ENCODE data around the gene ZNF561.
"Not testable (repeated sequence)": the region's sequence is repeated elsewhere in the genome, so short reads cannot be mapped to it uniquely, and the experiment has no call there.

The ZNF561 gene

GRCh38 chr19:9621156-9622037, at the start of gene ZNF561:
Gene ZNF561, minus strand, starts transcription at chr19:9621232. Its CDS starts 1,776 bp downstream, at chr19:9619456.
- peak; percentile 87 for DNase-seq (ENCODE audit: low spot score)

GRCh38 chr19:9668544-9668943, 47.5 kb upstream of the ZNF561 start:
- DNase-seq (ENCODE audit: low spot score) = no peak

GRCh38 chr19:9667898-9668297, 46.9 kb upstream of the ZNF561 start:
- no peak for DNase-seq (ENCODE audit: low spot score)

GRCh38 chr19:9658769-9659168, 37.7 kb upstream of the ZNF561 start:
- DNase-seq (ENCODE audit: low spot score) = no peak

- DNase-seq (ENCODE audit: low spot score) = not testable (repeated sequence)
Measured at GRCh38 chr19:9653066-9653555, 32.1 kb upstream of the ZNF561 start.

- DNase-seq (ENCODE audit: low spot score) = not testable (repeated sequence)
Measured at GRCh38 chr19:9651464-9651863, 30.4 kb upstream of the ZNF561 start.

- no peak for DNase-seq (ENCODE audit: low spot score)
Measured at GRCh38 chr19:9650345-9650744, 29.3 kb upstream of the ZNF561 start.

GRCh38 chr19:9645472-9645871, 24.4 kb upstream of the ZNF561 start:
- DNase-seq (ENCODE audit: low spot score) = no peak

GRCh38 chr19:9644472-9644871, 23.4 kb upstream of the ZNF561 start:
- no peak for DNase-seq (ENCODE audit: low spot score)

GRCh38 chr19:9641810-9642209, 20.8 kb upstream of the ZNF561 start:
- DNase-seq (ENCODE audit: low spot score) = no peak

- DNase-seq (ENCODE audit: low spot score) = no peak
Measured at GRCh38 chr19:9640956-9641355, 19.9 kb upstream of the ZNF561 start.

GRCh38 chr19:9636018-9636417, 15.0 kb upstream of the ZNF561 start:
- no peak for DNase-seq (ENCODE audit: low spot score)

GRCh38 chr19:9627856-9628255, 6.8 kb upstream of the ZNF561 start:
- DNase-seq (ENCODE audit: low spot score) = no peak

GRCh38 chr19:9622531-9622930, 1.5 kb upstream of the ZNF561 start:
- DNase-seq (ENCODE audit: low spot score) = no peak

GRCh38 chr19:9620842-9621155, 233 bp downstream of the ZNF561 start:
- DNase-seq (ENCODE audit: low spot score) = no peak

- DNase-seq (ENCODE audit: low spot score) = no peak
Measured at GRCh38 chr19:9615844-9616243, 5.2 kb downstream of the ZNF561 start.

GRCh38 chr19:9610484-9611113, 10.4 kb downstream of the ZNF561 start:
- DNase-seq (ENCODE audit: low spot score) = no peak

- DNase-seq (ENCODE audit: low spot score) = no peak
Measured at GRCh38 chr19:9608912-9609311, 12.1 kb downstream of the ZNF561 start.

- DNase-seq (ENCODE audit: low spot score) = peak; percentile 41
Measured at GRCh38 chr19:9597027-9597426, 24.0 kb downstream of the ZNF561 start.

- peak; percentile 69 for DNase-seq (ENCODE audit: low spot score)
Measured at GRCh38 chr19:9586764-9587163, 34.3 kb downstream of the ZNF561 start.

GRCh38 chr19:9584073-9584833, 36.8 kb downstream of the ZNF561 start, which contains the start of gene ZNF121:
Gene ZNF121, minus strand, starts transcription at chr19:9584504. Its CDS starts 16,407 bp downstream, at chr19:9568097.
- DNase-seq (ENCODE audit: low spot score) = peak; percentile 85

- DNase-seq (ENCODE audit: low spot score) = not testable (repeated sequence)
Measured at GRCh38 chr19:9582081-9582725, 38.8 kb downstream of the ZNF561 start.

Data from activated CD4-positive, alpha-beta T cell treated with anti-CD3 and anti-CD28 coated beads, Interleukin-2, Interleukin-4, amounts not matched to agents 100 ng/mL and 50 ng/mL, durations not matched to agents 16 hours and 8 hours (primary cell).